Keratinocyte (primary cell): ENCODE measurements around the gene ROBO2. TPM values are rescaled to one million over a fixed set of nuclear protein-coding genes. Genes with fewer than 3 reads are reported as not detected.

ENCODE experiments used
- DNase-seq: peaks from one replicate; pipeline ENCODE4 v3.0.0-alpha.2; 2011; ENCODE audit warnings: low read depth, missing footprints, low spot score
- FAIRE-seq: peaks from 2 replicates; lab custom pipeline; 2011; peaks lifted over from hg19 to GRCh38; lab: Jason Lieb, UNC
- H2AFZ ChIP-seq: 2 replicates; pipeline ENCODE4 v1.6.0; 2012; ENCODE audit warnings: low read length, control low read depth, inconsistent platforms; ENCODE audit not compliant: control insufficient read depth
- H3K27ac ChIP-seq: 2 replicates; pipeline ENCODE4 v1.5.1; 2011; ENCODE audit warnings: low read length; ENCODE audit not compliant: control insufficient read depth, insufficient read depth
- H3K27me3 ChIP-seq: 3 replicates; pipeline ENCODE4 v1.6.0; 2011; ENCODE audit warnings: low read length; ENCODE audit not compliant: control insufficient read depth, insufficient read depth; ENCODE audit errors: extremely low read depth
- H3K36me3 ChIP-seq, 2 experiments: 2 replicates in 1 of 2; 3 replicates in 1 of 2; pipeline ENCODE4 v1.5.1; 2011; ENCODE audit warnings: low read length in 2 of 2, mild to moderate bottlenecking in 1 of 2; ENCODE audit not compliant: control insufficient read depth in 2 of 2, insufficient read depth in 2 of 2; ENCODE audit errors: extremely low read depth in 1 of 2
- H3K4me1 ChIP-seq: 3 replicates; pipeline ENCODE4 v1.5.1; 2011; ENCODE audit warnings: low read length; ENCODE audit not compliant: control insufficient read depth, insufficient read depth; ENCODE audit errors: extremely low read depth
- H3K4me2 ChIP-seq: 3 replicates; pipeline ENCODE4 v1.6.0; 2011; ENCODE audit warnings: low read depth, low read length; ENCODE audit not compliant: control insufficient read depth, insufficient read depth; ENCODE audit errors: extremely low read depth
- H3K4me3 ChIP-seq, 3 experiments: fragments of 200-600 bp in 1 of 3; sonication (generic) in 1 of 3; 2 replicates in 2 of 3; 3 replicates in 1 of 3; pipeline ENCODE4 v1.5.1; 2011 to 2016; ENCODE audit warnings: low read length in 3 of 3, mild to moderate bottlenecking in 3 of 3, control low read depth in 2 of 3, inconsistent platforms in 1 of 3, low read depth in 1 of 3, mixed read lengths in 1 of 3, mixed run types in 1 of 3, moderate library complexity in 1 of 3; ENCODE audit not compliant: control insufficient read depth in 2 of 3, insufficient read depth in 2 of 3; ENCODE audit errors: extremely low read depth in 1 of 3
- H3K79me2 ChIP-seq: 2 replicates; pipeline ENCODE4 v1.6.0; 2012; ENCODE audit warnings: low read length; ENCODE audit not compliant: control insufficient read depth, insufficient read depth
- H3K9ac ChIP-seq: 3 replicates; pipeline ENCODE4 v1.6.0; 2011; ENCODE audit warnings: low read length; ENCODE audit not compliant: control insufficient read depth, insufficient read depth; ENCODE audit errors: extremely low read depth
- H3K9me1 ChIP-seq: 3 replicates; pipeline ENCODE4 v1.6.0; 2011; ENCODE audit warnings: low read length; ENCODE audit not compliant: control insufficient read depth, insufficient read depth; ENCODE audit errors: extremely low read depth
- H3K9me3 ChIP-seq: 2 replicates; pipeline ENCODE4 v1.5.1; 2012; ENCODE audit warnings: low read depth, low read length; ENCODE audit not compliant: control insufficient read depth
- H4K20me1 ChIP-seq: 3 replicates; pipeline ENCODE4 v1.6.0; 2011; ENCODE audit warnings: low read length; ENCODE audit not compliant: control insufficient read depth, insufficient read depth; ENCODE audit errors: extremely low read depth
- CTCF ChIP-seq, 3 experiments: IDR thresholded peaks in 1 of 3; conservative IDR thresholded peaks in 1 of 3; optimal IDR thresholded peaks in 1 of 3; 2 replicates in 2 of 3; 3 replicates in 1 of 3; pipeline versions ENCODE3 to v1.5.1; 2011; ENCODE audit warnings: low read length in 3 of 3, mild to moderate bottlenecking in 3 of 3, moderate library complexity in 2 of 3, control low read depth in 1 of 3, inconsistent platforms in 1 of 3; ENCODE audit not compliant: insufficient read depth in 2 of 3; ENCODE audit errors: extremely low read depth in 1 of 3
- EZH2 ChIP-seq: IDR thresholded peaks from one replicate; pipeline ENCODE4 v1.6.1; 2012; ENCODE audit warnings: inconsistent platforms, mild to moderate bottlenecking, low read length, moderate library complexity
- dilution Hi-C: fragments of 300-500 bp; cut with MboI; formaldehyde crosslinking; loops from one replicate; pipeline ENCODE4 v1.7.0; 2020; ENCODE audit warnings: low sequenced_read_pairs; ENCODE audit not compliant: extremely low pct_ligation_motif_present
- polyA plus RNA-seq, 5 experiments: library from polyadenylated mRNA; depleted of rRNA in 3 of 5; stranded (reverse) in 3 of 5; stranded (forward) in 1 of 5; unstranded in 1 of 5; fragments of >200 nt; gene quantifications; 1 replicate in 1 of 5; 2 replicates in 3 of 5; 3 replicates in 1 of 5; pipeline versions ENCODE4 v1.2.1 to v1.2.3, GENCODE V29; 2011 to 2012; ENCODE audit warnings: missing spikeins in 2 of 5, low read depth in 1 of 5, low replicate concordance in 1 of 5

ROBO2 gene
- polyA plus RNA-seq, 1 donor (not counting 4 experiments of a cell fraction or from before 2014, with no cell fraction given), result 0.30 TPM

GRCh38 chr3:77328690-77329089 lies 288.8 kb downstream of the ROBO2 start:
- no peaks in the 10 kb centered on the region for H3K27me3 ChIP-seq
- H2AFZ ChIP-seq, result no peak overlapping the region
- TF ChIP-seq CTCF (optimal IDR thresholded peaks at IDR 0.05 in 1 of 3, IDR thresholded peaks at IDR 0.05 in 1 of 3, conservative IDR thresholded peaks at IDR 0.05 in 1 of 3; ENCODE audit: extremely low read depth in 1 of 3, insufficient read depth in 2 of 3, low read length in 3 of 3), result no peak
- dilution Hi-C loops, result no loop called here
- H4K20me1 ChIP-seq, result no peaks in the 10 kb centered on the region
- H3K9me1 ChIP-seq, result no peaks in the 10 kb centered on the region
- H3K36me3 ChIP-seq, result no peaks in the 10 kb centered on the region
- H3K4me2 ChIP-seq, result no peak overlapping the region
- H3K27ac ChIP-seq, result no peak overlapping the region
- no peaks in the 10 kb centered on the region for H3K9me3 ChIP-seq
- H3K79me2 ChIP-seq, result no peaks in the 10 kb centered on the region
- DNase-seq, result no peak
- H3K4me1 ChIP-seq, result no peaks in the 10 kb centered on the region
- no peak overlapping the region for H3K9ac ChIP-seq
- H3K4me3 ChIP-seq, result no peak overlapping the region
- no peak for FAIRE-seq

GRCh38 chr3:77329116-77329515 lies 289.2 kb downstream of the ROBO2 start:
- Histone ChIP-seq H3K4me1 (no peaks in the 10 kb centered on the region), H3K27me3 (no peaks in the 10 kb centered on the region), H4K20me1 (no peaks in the 10 kb centered on the region), H3K9me3 (no peaks in the 10 kb centered on the region), H3K9ac (no peak overlapping the region), H3K79me2 (no peaks in the 10 kb centered on the region), H3K4me2 (no peak overlapping the region), H3K36me3 (no peaks in the 10 kb centered on the region), H3K4me3 (no peak overlapping the region), H3K27ac (no peak overlapping the region), H3K9me1 (no peaks in the 10 kb centered on the region), H2AFZ (no peak overlapping the region)
- TF ChIP-seq EZH2, result no peak
- TF ChIP-seq CTCF (optimal IDR thresholded peaks at IDR 0.05 in 1 of 3, IDR thresholded peaks at IDR 0.05 in 1 of 3, conservative IDR thresholded peaks at IDR 0.05 in 1 of 3; ENCODE audit: extremely low read depth in 1 of 3, insufficient read depth in 2 of 3, low read length in 3 of 3), result no peak
- DNase-seq (no peak), FAIRE-seq (no peak)
- dilution Hi-C loops, result no loop called here
